HG02938 (cell line): ENCODE measurements around the gene FHOD3.
A peak's percentile ranks its signal among the peaks of the same experiment; 100 is the strongest.

Experiments used
- ATAC-seq: cut with Tn5 transposase; IDR thresholded peaks from one replicate; pipeline ENCODE4 v1.9.1; 2021; ENCODE audit warnings: mild to moderate bottlenecking, moderate library complexity; ENCODE audit not compliant: unreplicated experiment

Gene FHOD3

GRCh38 chr18:36295880-36296301 lies 1.6 kb upstream of the FHOD3 start:
- no peak for ATAC-seq

- ATAC-seq = peak; percentile 25
Observed at GRCh38 chr18:36296650-36297416, 680 bp upstream of the FHOD3 start.

GRCh38 chr18:36298126-36298741 lies 721 bp downstream of the FHOD3 start:
- ATAC-seq = peak; percentile 22

- ATAC-seq = no peak
Observed at GRCh38 chr18:36299015-36299414, 1.5 kb downstream of the FHOD3 start.

- no peak for ATAC-seq
Observed at GRCh38 chr18:36300211-36300610, 2.7 kb downstream of the FHOD3 start.

GRCh38 chr18:36301884-36302283 lies 4.4 kb downstream of the FHOD3 start:
- ATAC-seq = no peak

- no peak for ATAC-seq
Observed at GRCh38 chr18:36302676-36303075, 5.2 kb downstream of the FHOD3 start.

- ATAC-seq = no peak
Observed at GRCh38 chr18:36303211-36303844, 5.8 kb downstream of the FHOD3 start.

GRCh38 chr18:36304723-36305122 lies 7.2 kb downstream of the FHOD3 start:
- ATAC-seq = no peak

- ATAC-seq = no peak
Observed at GRCh38 chr18:36305375-36305774, 7.9 kb downstream of the FHOD3 start.

- ATAC-seq = no peak
Observed at GRCh38 chr18:36307513-36307912, 10.0 kb downstream of the FHOD3 start.

- no peak for ATAC-seq
Observed at GRCh38 chr18:36308711-36309435, 11.4 kb downstream of the FHOD3 start.

- no peak for ATAC-seq
Observed at GRCh38 chr18:36309436-36310391, 12.2 kb downstream of the FHOD3 start.

- ATAC-seq = no peak
Observed at GRCh38 chr18:36311026-36311570, 13.6 kb downstream of the FHOD3 start.

- no peak for ATAC-seq
Observed at GRCh38 chr18:36312806-36313395, 15.4 kb downstream of the FHOD3 start.

GRCh38 chr18:36314098-36314497 lies 16.6 kb downstream of the FHOD3 start:
- ATAC-seq = no peak

GRCh38 chr18:36314754-36315153 lies 17.2 kb downstream of the FHOD3 start:
- ATAC-seq = no peak

- ATAC-seq = no peak
Observed at GRCh38 chr18:36315736-36316135, 18.2 kb downstream of the FHOD3 start.

- ATAC-seq = no peak
Observed at GRCh38 chr18:36316246-36316645, 18.7 kb downstream of the FHOD3 start.
